Pancreas (tissue), 10 donors: ENCODE data around the gene SORL1. TPM values are rescaled to one million over a fixed set of nuclear protein-coding genes. Genes with fewer than 3 reads are reported as not detected.

ENCODE experiments used
- ATAC-seq, 4 donors: fragments of 200-7000 bp; cut with Tn5 transposase; one replicate each; pipeline versions ENCODE4 v1.8.0 to v1.9.1; 2020; ENCODE audit warnings: mild to moderate bottlenecking in 4 of 4, moderate library complexity in 4 of 4
- DNase-seq, 6 donors: peaks; one replicate each; pipeline ENCODE4 v3.0.0-alpha.2; 2020
- FAIRE-seq: peaks from 2 replicates; lab custom pipeline; 2012; peaks lifted over from hg19 to GRCh38; lab: Jason Lieb, UNC
- H3K27ac ChIP-seq, 4 donors: fragments of 200-600 bp; sonication (generic); 1 replicate in 3 of 4; 2 replicates in 1 of 4; pipeline versions ENCODE4 v1.5.0 to v1.8.0; 2020
- H3K27me3 ChIP-seq, 4 donors: fragments of 200-600 bp; one replicate each; pipeline ENCODE4 v1.8.0; 2021
- H3K36me3 ChIP-seq, 3 donors: fragments of 200-600 bp; sonication (generic) in 1 of 3; one replicate each; pipeline versions ENCODE4 v1.5.0 to v1.8.0; 2020 to 2021
- H3K4me1 ChIP-seq, 3 donors: fragments of 200-600 bp; one replicate each; pipeline ENCODE4 v1.8.0; 2021
- H3K4me3 ChIP-seq, 4 donors: fragments of 200-600 bp; sonication (generic) in 2 of 4; one replicate each; pipeline versions ENCODE4 v1.5.0 to v1.8.0; 2020 to 2021
- H3K9me3 ChIP-seq, 4 donors: fragments of 200-600 bp; one replicate each; pipeline ENCODE4 v1.8.0; 2021
- CTCF ChIP-seq, 4 donors: fragments of 200-600 bp; sonication (generic) in 3 of 4; IDR thresholded peaks; one replicate each; pipeline versions ENCODE4 v1.5.0 to v1.8.0; 2021; ENCODE audit warnings: antibody characterized with exemption in 4 of 4
- WGBS, 2 donors: extraction: QIAGEN DNeasy Blood & Tissue Kit; methylation state at CpG; one replicate each; pipeline ENCODE4 v1.1.7; 2013; 5-methylcytosine and 5-hydroxymethylcytosine counted together
- intact Hi-C, 3 donors: fragments of 100-400 bp; cut with DNase I; formaldehyde crosslinking; loops; one replicate each; pipeline versions ENCODE4 v1.11.1 to v1.14.2; 2022
- polyA plus RNA-seq, 2 donors: library from polyadenylated mRNA; stranded (reverse); fragments of 200-250 nt; gene quantifications; one replicate each; pipeline ENCODE4 v1.2.3, GENCODE V29; 2013
- total RNA-seq, 6 donors: library from RNA; stranded (reverse); fragmentation: NEBNext Ultra II Directional in 4 of 6; extraction: Animal tissue kit (Norgen Biotek cat#: 25700) in 4 of 6; gene quantifications; one replicate each; pipeline versions ENCODE4 v1.2.1 to v1.2.4, GENCODE V29; 2021 to 2023
- donor health status: healthy with polysubstance abuse.
- donor health status: DM: no; HTN: no; CAD: no; lungs with moderate emphysema.
- donor health status: DM: no; HTN: no; CAD: no.
- donor health status: control.
- donor health status: control.
- donor health status: Bipolar disorder and iron deficiency.
- donor health status: DM: yes; HTN: yes; CAD: no.
- donor health status: DM: no; HTN: no; CAD: no.
- donor health status: DM: no; HTN: no; CAD: no.
- donor health status: DM: yes; HTN: yes; CAD: no.

Gene SORL1
- total and polyA plus RNA-seq, 8 donors = 2.7 to 47.5 (median 15.5) TPM

GRCh38 chr11:121561240-121561639, 109.1 kb downstream of the SORL1 start:
- Histone ChIP-seq H3K9me3 (no peaks in the 10 kb centered on the region), H3K27me3 (peaks cover 0 to 4% (median 0%) of the 10 kb centered on the region in 4 donors), H3K27ac (no peak overlapping the region), H3K4me3 (no peak overlapping the region), H3K36me3 (no peaks in the 10 kb centered on the region), H3K4me1 (no peaks in the 10 kb centered on the region)
- 57 to 63% methylated on average over 5 of the region's 5 CpGs for WGBS, 2 donors
- DNase-seq = no peak
- no peak for ATAC-seq
- no peak for TF ChIP-seq CTCF (IDR thresholded peaks at IDR 0.05)
- FAIRE-seq = no peak
- intact Hi-C loops = no loop called here

GRCh38 chr11:121561716-121562115, 109.6 kb downstream of the SORL1 start:
- DNase-seq = no peak
- no peaks in the 10 kb centered on the region for H3K4me1 ChIP-seq
- intact Hi-C loops = no loop called here
- no peaks in the 10 kb centered on the region for H3K36me3 ChIP-seq
- no peak for FAIRE-seq
- peaks cover 0 to 4% (median 0%) of the 10 kb centered on the region in 4 donors for H3K27me3 ChIP-seq
- H3K9me3 ChIP-seq = no peaks in the 10 kb centered on the region
- no peak overlapping the region for H3K4me3 ChIP-seq
- H3K27ac ChIP-seq = no peak overlapping the region
- 45 to 55% methylated on average over 5 of the region's 5 CpGs for WGBS, 2 donors
- no peak for ATAC-seq
- TF ChIP-seq CTCF (IDR thresholded peaks at IDR 0.05) = no peak

- no peak for DNase-seq
- peaks cover 0 to 4% (median 0%) of the 10 kb centered on the region in 4 donors for H3K27me3 ChIP-seq
- FAIRE-seq = no peak
- ATAC-seq = no peak
- H3K4me1 ChIP-seq = no peaks in the 10 kb centered on the region
- no peaks in the 10 kb centered on the region for H3K36me3 ChIP-seq
- H3K4me3 ChIP-seq = no peak overlapping the region
- TF ChIP-seq CTCF (IDR thresholded peaks at IDR 0.05) = no peak
- WGBS, 2 donors = 70 to 84% methylated on average over 4 of the region's 4 CpGs
- H3K27ac ChIP-seq = no peak overlapping the region
- no peaks in the 10 kb centered on the region for H3K9me3 ChIP-seq
- intact Hi-C loops = no loop called here
Observed at GRCh38 chr11:121563003-121563402, 110.9 kb downstream of the SORL1 start.

- intact Hi-C loops = no loop called here
- Histone ChIP-seq H3K4me1 (no peaks in the 10 kb centered on the region), H3K36me3 (no peaks in the 10 kb centered on the region), H3K4me3 (no peak overlapping the region), H3K27me3 (peaks cover 0 to 4% (median 0%) of the 10 kb centered on the region in 4 donors), H3K9me3 (no peaks in the 10 kb centered on the region), H3K27ac (no peak overlapping the region)
- no peak for TF ChIP-seq CTCF (IDR thresholded peaks at IDR 0.05)
- ATAC-seq (no peak), DNase-seq (no peak), FAIRE-seq (no peak)
- WGBS, 2 donors = 70 to 81% methylated on average over 8 of the region's 8 CpGs
Observed at GRCh38 chr11:121563900-121564822, 112.0 kb downstream of the SORL1 start.
